Measurements from ENCODE around the gene PSTPIP2. TPM values are rescaled to one million over a fixed set of nuclear protein-coding genes. Genes with fewer than 3 reads are reported as not detected.
A peak's percentile ranks its signal among the peaks of the same experiment; 100 is the strongest.

PSTPIP2 gene
- total and polyA plus RNA-seq, 4 donors, result 4.0 to 14.7 (median 8.6) TPM

DNA sequence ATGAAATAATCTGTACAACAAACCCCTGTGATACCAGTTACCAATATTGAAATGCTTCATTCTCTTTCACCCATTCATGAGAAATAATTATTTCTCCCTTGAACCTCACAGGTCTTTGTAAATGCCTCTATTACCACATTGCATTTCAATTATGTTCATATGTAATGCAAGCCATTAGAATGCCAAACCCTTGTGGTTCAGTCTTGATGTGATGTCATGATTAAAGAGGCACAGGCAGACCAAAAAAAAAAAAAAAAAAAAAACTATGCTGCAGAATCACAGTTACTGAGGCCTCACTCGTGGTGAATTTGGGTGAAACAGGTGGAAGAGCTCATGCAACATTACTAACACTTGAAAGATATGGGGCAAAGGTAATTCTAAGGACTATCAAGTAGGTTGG is 95.5 kb downstream of the PSTPIP2 start:
- H3K27ac ChIP-seq (ENCODE audit: low read depth in 1 of 2, low read length in 2 of 2), result no peak overlapping the region

DNA sequence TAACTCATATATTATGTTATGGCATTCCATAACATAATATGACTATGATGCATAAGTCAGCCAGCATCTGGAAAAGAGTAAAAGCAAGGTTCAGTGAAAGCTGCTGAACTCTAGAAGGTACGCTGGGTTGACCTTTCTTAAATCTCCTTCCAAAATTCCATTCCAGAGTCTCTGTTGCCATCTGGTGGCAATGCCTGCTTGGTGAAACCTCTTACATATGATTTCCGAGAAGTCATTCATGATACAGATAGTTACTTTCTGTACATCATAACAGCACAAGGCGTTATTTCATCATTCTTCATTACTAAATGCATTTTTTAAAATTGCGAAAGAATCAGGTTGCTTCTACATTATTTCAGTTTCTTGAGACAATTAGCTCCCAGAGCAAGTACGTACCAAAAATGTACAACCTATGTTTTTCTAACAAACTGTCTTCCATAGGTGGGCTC is 97.9 kb downstream of the PSTPIP2 start:
- H3K9ac ChIP-seq (ENCODE audit: low read depth in 1 of 2, low read length in 2 of 2), result no peak overlapping the region
- no peak overlapping the region for H3K27ac ChIP-seq (ENCODE audit: low read depth in 1 of 2, low read length in 2 of 2)
- no peaks in the 10 kb centered on the region for H3K36me3 ChIP-seq (ENCODE audit: control insufficient read depth in 4 of 4, insufficient read depth in 3 of 4, low read depth in 1 of 4, low read length in 3 of 4)
- H3K4me3 ChIP-seq (ENCODE audit: low read depth in 1 of 3, low read length in 3 of 3), result no peak overlapping the region
- no peaks in the 10 kb centered on the region for H3K27me3 ChIP-seq (ENCODE audit: control insufficient read depth in 4 of 4, insufficient read depth in 4 of 4, low read length in 3 of 4)
- H3K9me3 ChIP-seq (ENCODE audit: control insufficient read depth in 4 of 4, low read length in 3 of 4), result no peaks in the 10 kb centered on the region
- DNase-seq (ENCODE audit: low spot score), result peak; percentile 62
- no peaks in the 10 kb centered on the region for H3K4me1 ChIP-seq (ENCODE audit: control insufficient read depth in 4 of 4, insufficient read depth in 4 of 4, low read length in 3 of 4)
- WGBS, result 18% methylated on average over 5 of the region's 5 CpGs
- TF ChIP-seq TAF1 (conservative IDR thresholded peaks at IDR 0.05) (no peak), SP1 (IDR thresholded peaks at IDR 0.05) (no peak), JUND (IDR thresholded peaks at IDR 0.05) (peak in 1 of 2 donors; percentile 10), NR2F2 (IDR thresholded peaks at IDR 0.05) (peak; percentile 69), HNF4A (conservative IDR thresholded peaks at IDR 0.05) (peak; percentile 11 to 35), HNF4G (IDR thresholded peaks at IDR 0.05) (no peak), GABPA (IDR thresholded peaks at IDR 0.05 in 1 of 2, conservative IDR thresholded peaks at IDR 0.05 in 1 of 2) (no peak)
- TF ChIP-seq, protein P1, sequence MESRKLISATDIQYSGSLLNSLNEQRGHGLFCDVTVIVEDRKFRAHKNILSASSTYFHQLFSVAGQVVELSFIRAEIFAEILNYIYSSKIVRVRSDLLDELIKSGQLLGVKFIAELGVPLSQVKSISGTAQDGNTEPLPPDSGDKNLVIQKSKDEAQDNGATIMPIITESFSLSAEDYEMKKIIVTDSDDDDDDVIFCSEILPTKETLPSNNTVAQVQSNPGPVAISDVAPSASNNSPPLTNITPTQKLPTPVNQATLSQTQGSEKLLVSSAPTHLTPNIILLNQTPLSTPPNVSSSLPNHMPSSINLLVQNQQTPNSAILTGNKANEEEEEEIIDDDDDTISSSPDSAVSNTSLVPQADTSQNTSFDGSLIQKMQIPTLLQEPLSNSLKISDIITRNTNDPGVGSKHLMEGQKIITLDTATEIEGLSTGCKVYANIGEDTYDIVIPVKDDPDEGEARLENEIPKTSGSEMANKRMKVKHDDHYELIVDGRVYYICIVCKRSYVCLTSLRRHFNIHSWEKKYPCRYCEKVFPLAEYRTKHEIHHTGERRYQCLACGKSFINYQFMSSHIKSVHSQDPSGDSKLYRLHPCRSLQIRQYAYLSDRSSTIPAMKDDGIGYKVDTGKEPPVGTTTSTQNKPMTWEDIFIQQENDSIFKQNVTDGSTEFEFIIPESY (IDR thresholded peaks at IDR 0.05), result no peak
- TF ChIP-seq, protein P2, sequence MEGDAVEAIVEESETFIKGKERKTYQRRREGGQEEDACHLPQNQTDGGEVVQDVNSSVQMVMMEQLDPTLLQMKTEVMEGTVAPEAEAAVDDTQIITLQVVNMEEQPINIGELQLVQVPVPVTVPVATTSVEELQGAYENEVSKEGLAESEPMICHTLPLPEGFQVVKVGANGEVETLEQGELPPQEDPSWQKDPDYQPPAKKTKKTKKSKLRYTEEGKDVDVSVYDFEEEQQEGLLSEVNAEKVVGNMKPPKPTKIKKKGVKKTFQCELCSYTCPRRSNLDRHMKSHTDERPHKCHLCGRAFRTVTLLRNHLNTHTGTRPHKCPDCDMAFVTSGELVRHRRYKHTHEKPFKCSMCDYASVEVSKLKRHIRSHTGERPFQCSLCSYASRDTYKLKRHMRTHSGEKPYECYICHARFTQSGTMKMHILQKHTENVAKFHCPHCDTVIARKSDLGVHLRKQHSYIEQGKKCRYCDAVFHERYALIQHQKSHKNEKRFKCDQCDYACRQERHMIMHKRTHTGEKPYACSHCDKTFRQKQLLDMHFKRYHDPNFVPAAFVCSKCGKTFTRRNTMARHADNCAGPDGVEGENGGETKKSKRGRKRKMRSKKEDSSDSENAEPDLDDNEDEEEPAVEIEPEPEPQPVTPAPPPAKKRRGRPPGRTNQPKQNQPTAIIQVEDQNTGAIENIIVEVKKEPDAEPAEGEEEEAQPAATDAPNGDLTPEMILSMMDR (IDR thresholded peaks at IDR 0.05; ENCODE audit: low read depth, low read length, missing input control), result peak; percentile 85

More for the DNA sequence above, 95.5 kb downstream of the PSTPIP2 start:
- no peak for DNase-seq (ENCODE audit: low spot score)
- H3K27me3 ChIP-seq (ENCODE audit: control insufficient read depth in 4 of 4, insufficient read depth in 4 of 4, low read length in 3 of 4), result no peaks in the 10 kb centered on the region
- 34% methylated on average over 1 of the region's 1 CpG for WGBS
- H3K36me3 ChIP-seq (ENCODE audit: control insufficient read depth in 4 of 4, insufficient read depth in 3 of 4, low read depth in 1 of 4, low read length in 3 of 4), result no peaks in the 10 kb centered on the region
- no peak overlapping the region for H3K4me3 ChIP-seq (ENCODE audit: low read depth in 1 of 3, low read length in 3 of 3)
- no peak for TF ChIP-seq EGR1 (IDR thresholded peaks at IDR 0.05; ENCODE audit: low read depth in 2 of 2)
- TF ChIP-seq, protein P3, sequence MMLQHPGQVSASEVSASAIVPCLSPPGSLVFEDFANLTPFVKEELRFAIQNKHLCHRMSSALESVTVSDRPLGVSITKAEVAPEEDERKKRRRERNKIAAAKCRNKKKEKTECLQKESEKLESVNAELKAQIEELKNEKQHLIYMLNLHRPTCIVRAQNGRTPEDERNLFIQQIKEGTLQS (IDR thresholded peaks at IDR 0.05), result no peak
- TF ChIP-seq, protein P4, sequence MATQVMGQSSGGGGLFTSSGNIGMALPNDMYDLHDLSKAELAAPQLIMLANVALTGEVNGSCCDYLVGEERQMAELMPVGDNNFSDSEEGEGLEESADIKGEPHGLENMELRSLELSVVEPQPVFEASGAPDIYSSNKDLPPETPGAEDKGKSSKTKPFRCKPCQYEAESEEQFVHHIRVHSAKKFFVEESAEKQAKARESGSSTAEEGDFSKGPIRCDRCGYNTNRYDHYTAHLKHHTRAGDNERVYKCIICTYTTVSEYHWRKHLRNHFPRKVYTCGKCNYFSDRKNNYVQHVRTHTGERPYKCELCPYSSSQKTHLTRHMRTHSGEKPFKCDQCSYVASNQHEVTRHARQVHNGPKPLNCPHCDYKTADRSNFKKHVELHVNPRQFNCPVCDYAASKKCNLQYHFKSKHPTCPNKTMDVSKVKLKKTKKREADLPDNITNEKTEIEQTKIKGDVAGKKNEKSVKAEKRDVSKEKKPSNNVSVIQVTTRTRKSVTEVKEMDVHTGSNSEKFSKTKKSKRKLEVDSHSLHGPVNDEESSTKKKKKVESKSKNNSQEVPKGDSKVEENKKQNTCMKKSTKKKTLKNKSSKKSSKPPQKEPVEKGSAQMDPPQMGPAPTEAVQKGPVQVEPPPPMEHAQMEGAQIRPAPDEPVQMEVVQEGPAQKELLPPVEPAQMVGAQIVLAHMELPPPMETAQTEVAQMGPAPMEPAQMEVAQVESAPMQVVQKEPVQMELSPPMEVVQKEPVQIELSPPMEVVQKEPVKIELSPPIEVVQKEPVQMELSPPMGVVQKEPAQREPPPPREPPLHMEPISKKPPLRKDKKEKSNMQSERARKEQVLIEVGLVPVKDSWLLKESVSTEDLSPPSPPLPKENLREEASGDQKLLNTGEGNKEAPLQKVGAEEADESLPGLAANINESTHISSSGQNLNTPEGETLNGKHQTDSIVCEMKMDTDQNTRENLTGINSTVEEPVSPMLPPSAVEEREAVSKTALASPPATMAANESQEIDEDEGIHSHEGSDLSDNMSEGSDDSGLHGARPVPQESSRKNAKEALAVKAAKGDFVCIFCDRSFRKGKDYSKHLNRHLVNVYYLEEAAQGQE (IDR thresholded peaks at IDR 0.05), result no peak
- no peak for TF ChIP-seq GABPA (IDR thresholded peaks at IDR 0.05 in 1 of 2, conservative IDR thresholded peaks at IDR 0.05 in 1 of 2)
- TF ChIP-seq SP1 (IDR thresholded peaks at IDR 0.05), result no peak
- TF ChIP-seq FOXA1 (IDR thresholded peaks at IDR 0.05), result no peak
- no peak for TF ChIP-seq RAD21 (IDR thresholded peaks at IDR 0.05)
- no peak for TF ChIP-seq HNF4A (conservative IDR thresholded peaks at IDR 0.05)
- TF ChIP-seq FOXA2 (IDR thresholded peaks at IDR 0.05), result no peak
- TF ChIP-seq, protein P1 (IDR thresholded peaks at IDR 0.05), result no peak
- TF ChIP-seq, protein P2 (IDR thresholded peaks at IDR 0.05; ENCODE audit: low read depth, low read length, missing input control), result no peak
- TF ChIP-seq, protein P5, sequence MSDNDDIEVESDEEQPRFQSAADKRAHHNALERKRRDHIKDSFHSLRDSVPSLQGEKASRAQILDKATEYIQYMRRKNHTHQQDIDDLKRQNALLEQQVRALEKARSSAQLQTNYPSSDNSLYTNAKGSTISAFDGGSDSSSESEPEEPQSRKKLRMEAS (IDR thresholded peaks at IDR 0.05), result no peak
- TF ChIP-seq JUND (IDR thresholded peaks at IDR 0.05), result no peak
- no peaks in the 10 kb centered on the region for H3K9me3 ChIP-seq (ENCODE audit: control insufficient read depth in 4 of 4, low read length in 3 of 4)
- H3K4me1 ChIP-seq (ENCODE audit: control insufficient read depth in 4 of 4, insufficient read depth in 4 of 4, low read length in 3 of 4), result no peaks in the 10 kb centered on the region
- no peak overlapping the region for H3K9ac ChIP-seq (ENCODE audit: low read depth in 1 of 2, low read length in 2 of 2)
